B cell (primary cell): ENCODE results near the gene ENC1.

Source experiments
- EZH2 ChIP-seq: IDR thresholded peaks from 2 replicates; pipeline ENCODE4 v1.6.1; 2012; ENCODE audit warnings: borderline replicate concordance, low read depth, mild to moderate bottlenecking, moderate library complexity, low read length; ENCODE audit not compliant: insufficient read depth, poor library complexity, severe bottlenecking
- TF ChIP-seq, protein P1 (sequence below): fragments of 200-600 bp; IDR thresholded peaks from one replicate; pipeline ENCODE4 v1.8.0; 2022; ENCODE audit warnings: antibody characterized with exemption, mild to moderate bottlenecking

DNA sequence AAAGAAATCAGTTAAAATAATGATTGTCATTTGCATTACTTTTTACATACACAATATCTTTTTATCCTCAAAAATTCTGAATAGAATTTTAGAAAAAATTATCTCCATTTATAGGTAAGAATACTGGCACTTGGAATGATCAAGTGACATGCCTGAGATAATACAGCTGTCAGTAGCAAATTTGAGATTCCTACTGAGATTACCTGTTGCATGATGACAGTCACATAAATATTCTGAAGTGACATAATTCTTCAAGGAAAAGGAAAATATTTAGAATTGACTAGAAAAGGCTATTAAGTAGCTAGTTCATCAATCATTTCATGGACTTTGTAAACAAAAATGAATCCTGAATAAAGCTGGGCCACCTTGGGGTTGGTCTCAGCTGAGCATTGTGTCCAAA lies 15.2 kb upstream of the ENC1 start:
- TF ChIP-seq, protein P1, sequence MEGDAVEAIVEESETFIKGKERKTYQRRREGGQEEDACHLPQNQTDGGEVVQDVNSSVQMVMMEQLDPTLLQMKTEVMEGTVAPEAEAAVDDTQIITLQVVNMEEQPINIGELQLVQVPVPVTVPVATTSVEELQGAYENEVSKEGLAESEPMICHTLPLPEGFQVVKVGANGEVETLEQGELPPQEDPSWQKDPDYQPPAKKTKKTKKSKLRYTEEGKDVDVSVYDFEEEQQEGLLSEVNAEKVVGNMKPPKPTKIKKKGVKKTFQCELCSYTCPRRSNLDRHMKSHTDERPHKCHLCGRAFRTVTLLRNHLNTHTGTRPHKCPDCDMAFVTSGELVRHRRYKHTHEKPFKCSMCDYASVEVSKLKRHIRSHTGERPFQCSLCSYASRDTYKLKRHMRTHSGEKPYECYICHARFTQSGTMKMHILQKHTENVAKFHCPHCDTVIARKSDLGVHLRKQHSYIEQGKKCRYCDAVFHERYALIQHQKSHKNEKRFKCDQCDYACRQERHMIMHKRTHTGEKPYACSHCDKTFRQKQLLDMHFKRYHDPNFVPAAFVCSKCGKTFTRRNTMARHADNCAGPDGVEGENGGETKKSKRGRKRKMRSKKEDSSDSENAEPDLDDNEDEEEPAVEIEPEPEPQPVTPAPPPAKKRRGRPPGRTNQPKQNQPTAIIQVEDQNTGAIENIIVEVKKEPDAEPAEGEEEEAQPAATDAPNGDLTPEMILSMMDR, result no peak
- no peak for TF ChIP-seq EZH2
